Middle frontal gyrus (tissue), 1 donor: ENCODE measurements around the gene COPG2.
"Not testable (repeated sequence)": the region's sequence is repeated elsewhere in the genome, so short reads cannot be mapped to it uniquely, and the experiment has no call there.

Source experiments
- DNase-seq: peaks from one replicate; pipeline ENCODE4 v3.0.0-alpha.2; 2015; ENCODE audit warnings: low spot score; ENCODE audit errors: extremely low spot score

The COPG2 gene

DNA sequence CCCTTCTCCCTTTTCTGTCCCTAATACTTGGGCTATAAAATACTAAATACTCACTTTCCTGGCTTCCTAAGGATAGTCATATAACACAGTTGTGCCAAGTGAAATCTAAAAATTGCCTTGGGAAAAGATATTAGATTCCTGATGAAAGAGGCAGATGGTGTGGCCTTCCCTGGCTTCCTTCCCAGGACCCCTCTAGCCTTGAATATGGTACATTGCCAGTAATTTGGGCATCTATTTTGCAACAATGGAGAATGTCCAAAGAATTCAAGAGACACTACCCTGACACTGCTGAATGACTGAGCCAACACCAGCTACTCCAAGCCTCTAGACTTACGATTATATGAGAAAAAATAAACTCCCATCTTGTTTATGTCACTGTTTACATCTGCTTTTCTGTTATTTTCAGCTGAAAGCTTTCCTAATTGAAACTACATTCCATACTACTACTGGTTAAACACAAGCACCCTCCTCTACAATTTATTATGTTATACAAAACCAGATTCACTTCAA, 17.9 kb downstream of the COPG2 start:
- no peak for DNase-seq

DNA sequence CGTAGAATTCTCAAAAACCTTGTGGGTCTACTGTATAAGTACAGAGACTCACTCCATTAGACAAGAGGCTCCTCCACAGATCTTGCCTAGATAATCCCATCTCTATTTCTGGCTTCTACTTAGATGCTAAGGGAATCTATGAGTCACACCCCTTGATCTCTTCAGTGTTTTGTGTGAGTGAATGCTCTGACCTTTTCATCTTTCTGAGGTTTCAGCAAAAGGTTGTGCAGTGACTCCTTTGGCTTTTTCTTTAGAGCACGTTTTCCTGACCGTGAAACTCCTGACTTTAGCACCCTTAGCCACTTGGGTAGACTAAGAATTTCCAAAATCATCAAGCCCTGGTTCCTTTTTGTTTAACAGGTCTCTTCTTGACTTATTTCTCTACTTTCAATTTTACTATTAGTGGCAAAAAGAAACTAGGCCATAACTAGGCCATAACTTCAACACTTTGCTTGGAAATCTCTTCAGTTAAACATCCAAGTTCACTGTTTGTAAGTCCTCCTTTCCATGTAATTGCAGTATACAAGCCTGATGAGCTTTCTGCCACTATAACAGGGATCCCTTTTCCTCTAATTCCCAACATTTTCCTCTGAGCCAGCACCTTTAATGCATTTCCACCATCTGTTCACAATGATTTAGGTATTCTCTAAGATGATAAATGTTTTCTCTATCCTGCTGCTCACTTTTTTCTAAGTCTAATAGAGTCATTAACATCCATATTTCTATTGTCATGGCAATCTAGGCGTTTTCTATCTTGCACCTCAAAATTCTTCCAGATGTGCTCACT, 19.4 kb downstream of the COPG2 start:
- DNase-seq = no peak

DNA sequence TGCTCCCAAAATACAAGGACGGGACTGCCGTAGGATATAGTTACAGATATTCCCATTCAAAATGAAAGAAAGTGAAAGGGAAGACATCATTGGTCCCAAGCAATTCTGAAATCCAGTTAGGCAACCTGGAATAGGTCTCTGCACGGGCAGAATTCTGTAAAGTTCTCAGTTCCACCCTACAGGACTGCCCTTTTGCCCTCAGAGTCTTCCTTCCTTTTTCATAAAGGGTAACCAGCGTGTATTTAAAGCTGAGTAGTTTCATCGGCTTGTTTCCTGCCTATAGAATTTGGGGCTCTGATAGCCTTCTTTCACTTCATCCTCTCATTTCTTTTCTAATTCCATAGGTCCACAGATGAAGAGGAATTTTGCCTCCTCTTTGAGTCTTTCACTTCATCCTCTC, 20.0 kb downstream of the COPG2 start:
- DNase-seq = no peak

DNA sequence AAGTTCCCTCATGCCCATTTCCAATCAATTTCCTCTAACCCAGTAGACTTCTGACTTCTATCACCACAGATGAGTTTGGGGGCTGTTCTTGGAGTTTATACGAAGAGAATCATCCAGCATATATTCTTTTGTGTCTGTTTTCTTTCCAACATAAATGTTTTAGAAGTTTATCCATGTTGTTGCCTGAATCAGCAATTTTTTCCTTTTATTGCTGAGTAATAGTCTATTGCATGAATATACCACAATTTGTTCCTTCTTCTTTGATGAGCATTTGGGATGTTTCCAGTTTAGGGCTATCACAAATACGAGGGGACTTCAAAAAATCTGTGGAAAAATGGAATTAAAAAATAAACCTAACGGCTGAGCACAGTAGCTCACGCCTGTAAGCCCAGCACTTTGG, 26.2 kb downstream of the COPG2 start:
- no peak for DNase-seq

DNA sequence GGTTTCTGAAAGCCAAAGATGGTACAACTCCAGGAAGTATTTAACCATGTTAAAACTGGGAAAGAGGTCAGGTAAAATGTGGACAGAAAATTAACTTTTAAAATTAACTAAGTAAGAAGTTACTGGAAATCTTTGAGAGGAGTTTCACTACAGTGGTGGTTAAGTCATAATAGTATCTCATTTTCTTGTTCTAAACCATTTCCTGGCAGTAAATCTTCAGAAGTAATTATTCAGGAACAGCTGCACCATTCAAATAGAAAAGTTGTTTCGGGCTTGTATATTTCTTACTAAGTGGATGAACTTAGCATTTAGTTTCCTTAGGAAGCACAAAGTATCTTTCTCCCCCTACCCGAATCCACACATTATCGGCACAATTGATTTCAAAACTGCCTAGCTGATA, 27.1 kb downstream of the COPG2 start:
- DNase-seq = no peak

DNA sequence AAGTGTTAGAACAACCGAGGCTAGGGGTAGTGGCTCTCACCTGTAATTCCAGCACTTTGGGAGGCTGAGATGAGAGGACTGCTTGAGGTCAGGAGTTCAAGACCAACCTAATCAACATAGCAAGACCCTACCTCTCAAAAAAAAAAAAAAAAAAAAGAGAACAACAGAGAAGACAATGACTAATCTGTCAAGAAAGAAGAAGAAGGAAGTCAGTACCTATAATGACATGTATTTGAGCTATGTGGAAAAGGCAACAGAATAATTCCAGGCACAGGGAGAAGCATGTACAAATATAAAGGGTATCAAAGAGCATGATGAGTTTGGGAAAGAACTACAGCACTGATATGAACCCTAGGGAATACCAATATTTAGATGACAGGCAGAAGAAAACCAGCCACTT, 27.5 kb downstream of the COPG2 start:
- no peak for DNase-seq

DNA sequence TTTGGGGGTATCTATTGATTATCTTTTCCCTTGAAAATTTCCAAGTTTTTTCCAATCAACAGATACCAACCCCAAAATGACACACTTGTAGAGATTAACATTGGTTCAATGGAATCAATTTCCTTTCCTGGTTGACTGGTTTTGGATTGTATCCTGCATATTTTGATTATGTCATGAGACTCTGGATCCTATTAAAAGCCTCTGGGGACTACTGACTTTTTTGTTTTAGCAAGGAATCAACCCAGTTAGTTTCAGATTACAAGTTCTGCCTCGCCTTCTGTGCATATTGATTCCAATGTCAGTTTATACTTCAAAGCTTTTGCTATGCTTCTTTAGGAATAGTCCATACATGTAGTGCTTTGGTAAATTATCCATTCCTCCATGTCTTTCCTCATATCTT, 29.2 kb downstream of the COPG2 start:
- no peak for DNase-seq

DNA sequence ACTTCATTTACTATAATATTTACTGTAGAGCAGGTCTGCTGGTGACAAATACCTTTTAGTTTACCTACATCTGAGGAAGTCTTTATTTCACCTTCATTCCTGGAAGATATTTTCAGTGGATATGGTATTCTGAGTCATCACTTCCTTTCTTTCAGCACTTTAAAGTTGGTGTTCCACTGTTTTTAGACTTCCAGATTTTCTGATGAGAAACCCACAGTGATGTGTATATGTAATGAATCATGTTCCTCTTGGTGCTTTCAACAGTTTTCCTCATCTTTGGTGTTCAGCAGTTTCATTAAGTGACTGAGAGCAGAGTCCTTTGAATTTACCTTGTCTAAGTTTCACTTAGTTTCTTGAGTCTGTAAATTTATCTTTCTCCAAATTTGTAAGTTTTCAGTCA, 36.4 kb downstream of the COPG2 start:
- DNase-seq = no peak

DNA sequence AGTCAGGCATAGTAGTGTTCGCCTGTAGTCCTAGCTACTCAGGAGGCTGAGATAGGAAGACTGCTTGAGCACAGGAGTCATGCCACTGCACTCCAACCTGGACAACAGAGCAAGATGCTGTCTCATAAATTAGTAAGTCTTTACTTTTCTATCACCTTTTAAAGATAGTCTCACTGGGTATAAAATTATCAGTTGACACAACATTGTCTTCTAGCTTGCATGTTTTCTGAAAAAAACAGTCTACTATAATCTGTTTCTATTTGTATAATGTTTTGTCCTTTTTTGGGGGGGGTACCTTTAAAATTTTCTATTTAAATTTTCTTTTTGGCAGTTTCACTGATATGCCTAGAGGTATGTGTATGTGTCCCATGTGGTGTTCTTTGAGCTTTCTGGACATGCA, 39.6 kb downstream of the COPG2 start:
- DNase-seq = no peak

DNA sequence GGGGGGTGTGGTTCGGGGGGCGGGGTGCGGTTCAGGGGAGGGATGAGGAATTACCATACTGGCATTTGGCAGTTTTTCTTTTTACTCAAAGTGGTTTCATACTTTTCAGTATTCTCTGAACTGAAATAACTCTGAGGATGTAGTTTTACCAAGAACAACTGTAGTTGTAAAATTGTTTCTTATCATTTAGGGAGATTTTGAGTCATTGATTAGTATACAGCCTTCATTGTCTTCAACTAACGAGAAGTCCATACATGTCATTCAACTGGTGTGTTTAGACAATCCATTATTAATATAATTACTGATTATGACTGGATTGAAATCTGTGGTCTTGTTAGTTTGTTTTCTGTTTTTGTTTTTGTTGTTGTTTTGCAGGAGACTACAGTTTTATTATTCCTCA, 40.8 kb downstream of the COPG2 start:
- DNase-seq = no peak

DNA sequence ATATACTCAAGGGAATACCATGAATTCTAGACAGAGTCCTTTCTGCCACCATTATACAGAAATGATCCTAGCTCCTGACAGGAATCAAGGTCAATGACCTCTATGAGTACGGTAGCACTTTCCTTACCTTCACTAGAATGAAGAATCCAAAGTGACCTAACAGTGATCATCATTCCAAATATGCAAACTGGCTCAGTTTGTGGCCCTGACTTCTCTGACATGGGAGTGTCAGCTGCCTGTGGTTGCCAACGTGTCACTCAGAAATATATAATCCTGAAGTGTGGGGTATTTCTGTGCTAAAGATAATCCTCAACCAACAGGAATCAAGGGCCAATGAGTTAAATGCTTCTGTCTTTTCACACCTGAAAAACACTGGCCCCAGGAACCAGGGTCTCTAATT, 45.7 kb downstream of the COPG2 start:
- no peak for DNase-seq

DNA sequence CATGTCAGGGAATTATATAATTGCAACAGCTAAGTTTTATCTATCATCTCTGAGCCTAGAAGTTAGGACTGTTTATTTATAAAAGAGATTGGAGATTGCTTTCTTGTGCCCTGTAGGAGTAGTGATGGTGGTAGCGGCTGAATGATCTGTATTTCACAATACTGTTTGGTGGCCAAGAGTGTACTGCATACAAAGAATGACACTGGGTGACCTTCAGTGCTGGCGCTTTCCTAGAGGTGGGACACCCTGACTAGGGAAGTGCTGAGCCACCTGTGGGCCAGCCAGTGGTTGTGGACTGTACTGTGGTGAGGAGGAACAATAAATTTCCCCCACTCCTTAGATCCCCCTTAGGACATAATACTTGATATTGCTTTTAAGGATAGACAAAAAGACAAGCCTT, 53.0 kb downstream of the COPG2 start:
- DNase-seq = no peak

DNA sequence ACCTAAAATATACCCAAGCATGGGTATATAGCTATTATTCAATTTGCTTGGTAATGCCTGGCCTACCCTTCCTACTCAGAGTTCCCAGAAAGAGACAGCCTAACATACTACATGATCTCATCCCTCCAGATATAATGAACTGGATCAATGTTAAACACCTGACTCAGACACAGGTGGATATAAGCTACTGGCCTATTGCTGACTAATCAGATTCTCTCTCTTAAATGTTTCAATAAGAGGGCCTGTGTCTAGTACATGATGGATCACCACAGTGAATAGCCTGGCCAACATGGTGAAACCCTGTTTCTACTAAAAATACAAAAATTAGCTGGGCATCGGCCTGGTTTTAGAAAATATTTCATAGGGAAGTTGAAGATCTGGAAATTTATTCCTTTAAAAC, 54.1 kb downstream of the COPG2 start:
- DNase-seq = no peak

DNA sequence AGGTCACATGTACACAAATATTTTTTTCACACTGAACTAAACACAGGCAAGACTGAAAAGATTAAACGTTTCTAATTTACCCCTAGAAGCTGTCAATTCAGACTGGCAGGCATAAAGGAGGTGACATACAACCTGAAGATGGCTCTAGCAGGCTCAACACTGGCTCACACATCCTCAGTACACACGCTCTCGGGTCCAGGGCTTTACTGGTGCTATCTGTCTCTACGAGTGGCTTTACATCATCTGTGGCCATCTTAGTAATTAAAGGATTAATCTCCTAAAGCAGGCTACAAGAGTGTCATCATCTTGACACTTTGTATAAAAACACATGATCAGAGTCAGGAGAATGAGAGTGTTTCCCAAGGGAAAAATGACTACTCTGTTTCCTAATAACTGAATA, 57.3 kb downstream of the COPG2 start:
- DNase-seq = no peak

DNA sequence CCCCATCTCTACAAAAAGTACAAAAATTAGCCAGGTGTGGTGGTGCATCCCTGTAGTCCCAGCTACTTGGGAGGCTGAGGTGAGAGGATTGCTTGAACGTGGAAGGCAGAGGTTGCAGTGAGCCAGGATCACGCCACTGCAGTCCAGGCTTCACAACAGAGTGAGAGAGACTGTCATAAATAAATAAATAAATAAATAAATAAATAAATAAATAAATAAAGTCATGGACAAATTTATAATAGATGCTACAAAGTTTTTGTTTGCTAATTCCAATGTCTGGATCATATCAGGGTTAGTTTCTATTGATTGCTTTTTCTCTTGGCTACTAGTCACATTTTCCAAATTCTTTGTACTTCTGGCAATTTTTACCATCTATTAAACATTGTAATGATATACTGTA, 61.5 kb downstream of the COPG2 start:
- DNase-seq = not testable (repeated sequence)

DNA sequence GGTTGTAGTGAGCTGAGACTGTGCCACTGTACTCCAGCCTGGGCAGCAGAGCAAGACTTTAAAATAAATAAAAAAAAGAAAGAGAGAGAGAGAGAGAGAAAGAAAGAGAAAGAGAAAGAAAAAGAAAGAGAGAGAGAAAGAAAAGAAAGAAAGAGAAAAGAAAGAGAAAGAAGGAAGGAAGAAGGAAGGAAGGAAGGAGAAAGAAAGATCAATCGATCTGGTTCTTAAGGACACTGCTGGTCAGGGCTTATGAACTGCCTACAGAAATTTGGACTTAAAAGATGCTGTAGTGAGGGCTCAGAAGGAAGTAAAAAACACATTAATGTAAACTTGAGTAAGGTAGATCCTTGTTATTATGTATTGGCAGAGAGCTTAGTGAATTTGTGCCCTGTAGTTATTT, 62.4 kb downstream of the COPG2 start:
- DNase-seq = no peak

DNA sequence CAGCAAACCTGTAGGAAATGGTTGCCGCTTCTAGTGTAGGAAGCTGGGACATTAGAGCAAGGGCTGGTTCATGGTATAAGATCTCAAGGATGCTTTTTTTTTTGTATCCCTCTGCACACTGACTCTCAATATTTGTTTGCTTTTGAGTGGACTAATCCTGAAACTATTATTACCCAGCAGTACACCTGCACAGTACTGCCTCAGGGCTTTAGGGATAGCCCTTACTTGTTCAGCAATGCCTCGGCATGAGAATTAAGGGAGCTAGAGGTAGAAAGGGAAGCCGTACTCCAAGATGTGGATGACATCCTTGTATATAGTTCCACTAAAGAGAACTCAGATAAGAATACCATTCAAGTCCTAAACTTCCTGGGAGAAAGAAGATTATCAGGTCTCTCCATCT, 70.5 kb downstream of the COPG2 start:
- no peak for DNase-seq

DNA sequence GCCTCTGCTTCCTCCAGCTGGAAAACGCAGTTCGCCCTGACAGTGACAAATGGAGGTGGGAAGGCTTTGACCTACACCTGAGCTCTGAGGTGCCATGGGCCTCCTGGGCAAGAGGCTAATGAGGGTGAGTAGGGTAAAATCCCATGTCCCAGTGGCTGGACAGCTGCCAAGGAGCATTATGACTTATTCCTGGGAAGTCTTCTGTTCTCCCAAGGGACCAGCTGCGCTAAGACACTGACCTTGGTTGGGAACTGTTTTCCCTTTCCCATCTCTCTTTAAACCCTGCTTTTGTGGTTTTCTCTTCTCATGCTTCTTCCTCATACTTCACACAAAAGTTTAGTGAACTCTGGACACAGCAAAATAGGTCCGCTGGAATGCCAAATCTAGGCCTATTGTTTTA, 72.6 kb downstream of the COPG2 start:
- no peak for DNase-seq

DNA sequence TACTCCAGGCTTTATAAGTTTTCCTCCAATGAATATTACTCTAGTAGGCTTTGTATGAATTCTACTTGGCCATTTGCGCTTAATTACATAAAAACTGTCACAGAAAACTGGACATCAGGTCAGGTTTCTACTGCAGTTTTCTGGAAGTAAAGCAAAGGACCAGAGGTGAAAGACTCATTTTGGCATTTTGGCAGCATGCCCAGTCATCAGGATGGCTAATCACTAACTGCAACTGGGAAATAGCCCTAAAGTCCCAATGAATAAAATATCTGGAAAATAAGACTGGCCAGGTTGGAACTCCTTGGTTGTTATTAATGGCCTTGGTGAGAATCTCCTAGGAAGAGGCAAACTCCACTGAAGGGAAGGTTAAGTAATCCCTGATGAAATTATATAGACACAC, 75.5 kb downstream of the COPG2 start:
- no peak for DNase-seq

DNA sequence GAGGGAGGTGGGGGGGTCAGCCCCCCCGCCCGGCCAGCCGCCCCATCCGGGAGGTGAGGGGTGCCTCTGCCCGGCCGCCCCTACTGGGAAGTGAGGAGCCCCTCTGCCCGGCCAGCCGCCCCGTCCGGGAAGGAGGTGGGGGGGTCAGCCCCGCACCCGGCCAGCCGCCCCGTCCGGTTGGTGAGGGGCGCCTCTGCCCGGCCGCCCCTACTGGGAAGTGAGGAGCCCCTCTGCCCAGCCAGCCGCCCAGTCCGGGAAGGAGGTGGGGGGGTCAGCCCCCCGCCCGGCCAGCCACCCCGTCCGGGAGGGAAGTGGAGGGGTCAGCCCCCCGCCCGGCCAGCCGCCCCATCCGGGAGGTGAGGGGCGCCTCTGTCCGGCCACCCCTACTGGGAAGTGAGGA, 77.1 kb downstream of the COPG2 start:
- DNase-seq = not testable (repeated sequence)

DNA sequence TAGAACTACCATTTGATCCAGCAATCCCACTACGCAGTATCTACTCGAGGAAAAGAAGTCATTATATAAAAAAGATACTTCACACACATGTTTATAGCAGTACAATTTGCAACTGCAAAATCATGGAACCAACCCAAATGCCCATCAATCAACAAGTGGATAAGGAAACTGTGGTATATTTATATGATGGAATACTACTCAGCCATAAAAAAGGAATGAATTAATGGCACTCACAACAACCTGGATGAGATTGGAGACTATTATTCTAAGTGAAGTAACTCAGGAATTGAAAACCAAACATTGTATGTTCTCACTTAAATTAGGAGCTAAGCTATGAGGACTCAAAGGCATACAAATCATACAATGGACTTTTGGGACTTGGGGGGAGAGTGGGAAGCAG, 82.6 kb downstream of the COPG2 start:
- DNase-seq = not testable (repeated sequence)

DNA sequence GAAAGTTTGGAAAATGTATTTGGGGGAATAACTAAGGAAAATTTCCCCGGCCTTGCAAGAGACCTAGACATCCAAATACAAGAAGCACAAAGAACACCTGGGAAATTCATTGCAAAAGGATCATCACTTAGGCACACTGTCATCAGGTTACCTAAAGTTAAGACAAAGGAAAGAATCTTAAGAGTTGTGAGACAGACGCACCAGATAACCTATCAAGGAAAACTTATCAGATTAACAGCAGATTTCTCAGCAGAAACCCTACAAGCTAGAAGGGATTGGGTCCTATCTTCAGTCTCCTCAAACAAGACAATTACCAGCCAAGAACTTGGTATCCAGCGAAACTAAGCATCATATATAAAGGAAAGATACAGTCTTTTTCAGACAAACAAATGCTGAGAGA, 93.4 kb downstream of the COPG2 start:
- not testable (repeated sequence) for DNase-seq

DNA sequence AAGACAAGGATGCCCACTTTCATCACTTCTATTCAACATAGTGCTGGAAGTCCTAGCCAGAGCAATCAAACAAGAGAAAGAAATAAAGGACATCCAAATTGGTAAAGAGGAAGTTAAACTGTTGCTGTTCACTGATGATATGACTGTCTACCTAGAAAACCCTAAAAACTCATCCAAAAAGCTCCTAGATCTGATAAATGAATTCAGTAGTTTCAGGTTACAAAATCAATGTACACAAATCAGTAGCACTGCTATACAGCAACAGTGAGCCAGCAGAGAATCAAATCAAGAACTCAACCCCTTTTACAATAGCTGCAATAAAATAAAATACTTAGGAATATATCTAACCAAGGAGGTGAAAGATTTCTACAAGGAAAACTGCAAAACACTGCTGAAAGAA, 98.4 kb downstream of the COPG2 start:
- not testable (repeated sequence) for DNase-seq

DNA sequence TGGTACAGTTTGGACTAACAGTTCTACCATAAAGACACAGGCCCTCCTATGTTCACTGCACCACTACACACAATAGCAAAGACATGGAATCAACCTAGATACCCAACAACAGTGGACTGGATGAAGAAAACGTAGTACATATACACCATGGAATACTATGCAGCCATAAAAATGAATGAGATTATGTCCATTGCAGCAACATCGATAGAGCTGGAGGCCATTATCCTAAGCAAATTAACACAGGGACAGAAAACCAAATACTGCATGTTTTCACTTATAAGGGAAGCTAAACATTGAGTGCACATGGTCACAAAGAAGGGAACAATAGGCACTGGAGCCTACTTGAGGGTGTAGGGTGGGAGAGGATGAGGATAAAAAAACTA, 101.7 kb downstream of the COPG2 start:
- no peak for DNase-seq
